GM10266 (cell line): ENCODE results near the gene BACH2.
A peak's percentile ranks its signal among the peaks of the same experiment; 100 is the strongest.

Experiments used
- DNase-seq: peaks from one replicate; pipeline ENCODE4 v3.0.0; 2012; ENCODE audit errors: extremely low spot score
- TF ChIP-seq, protein P1 (sequence below): IDR thresholded peaks from 2 replicates; pipeline ENCODE4 v1.5.1; 2012; ENCODE audit warnings: mild to moderate bottlenecking, low read depth; ENCODE audit not compliant: control insufficient read depth, insufficient read depth; ENCODE audit errors: missing control alignments

Gene BACH2

DNA sequence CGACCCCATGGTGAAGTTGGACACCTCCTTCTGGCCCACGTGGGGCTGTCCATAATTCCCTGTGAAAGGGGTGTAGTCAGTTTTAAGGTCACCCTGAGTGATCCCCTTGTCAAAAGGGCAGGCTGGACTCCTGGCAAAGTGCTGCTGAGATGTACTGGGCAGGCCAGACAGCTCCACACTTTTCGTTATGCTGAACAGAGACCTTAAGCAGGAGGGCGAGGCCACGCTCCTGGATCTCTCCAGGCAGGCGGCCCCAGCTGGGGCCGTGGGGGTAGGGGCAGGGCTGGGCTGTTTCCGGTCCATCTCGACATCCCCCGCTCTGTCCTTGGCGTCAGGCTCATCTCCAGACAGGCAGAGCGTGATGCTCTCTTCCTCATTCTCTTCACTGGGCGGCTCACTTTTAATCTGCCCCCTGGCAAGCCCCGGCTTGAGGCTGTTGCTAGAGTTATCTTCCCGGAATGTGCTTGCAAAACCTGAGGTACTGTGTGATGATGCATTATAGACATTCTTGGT is 345.7 kb downstream of the BACH2 start:
- TF ChIP-seq, protein P1, sequence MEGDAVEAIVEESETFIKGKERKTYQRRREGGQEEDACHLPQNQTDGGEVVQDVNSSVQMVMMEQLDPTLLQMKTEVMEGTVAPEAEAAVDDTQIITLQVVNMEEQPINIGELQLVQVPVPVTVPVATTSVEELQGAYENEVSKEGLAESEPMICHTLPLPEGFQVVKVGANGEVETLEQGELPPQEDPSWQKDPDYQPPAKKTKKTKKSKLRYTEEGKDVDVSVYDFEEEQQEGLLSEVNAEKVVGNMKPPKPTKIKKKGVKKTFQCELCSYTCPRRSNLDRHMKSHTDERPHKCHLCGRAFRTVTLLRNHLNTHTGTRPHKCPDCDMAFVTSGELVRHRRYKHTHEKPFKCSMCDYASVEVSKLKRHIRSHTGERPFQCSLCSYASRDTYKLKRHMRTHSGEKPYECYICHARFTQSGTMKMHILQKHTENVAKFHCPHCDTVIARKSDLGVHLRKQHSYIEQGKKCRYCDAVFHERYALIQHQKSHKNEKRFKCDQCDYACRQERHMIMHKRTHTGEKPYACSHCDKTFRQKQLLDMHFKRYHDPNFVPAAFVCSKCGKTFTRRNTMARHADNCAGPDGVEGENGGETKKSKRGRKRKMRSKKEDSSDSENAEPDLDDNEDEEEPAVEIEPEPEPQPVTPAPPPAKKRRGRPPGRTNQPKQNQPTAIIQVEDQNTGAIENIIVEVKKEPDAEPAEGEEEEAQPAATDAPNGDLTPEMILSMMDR: no peak
- DNase-seq: no peak

DNA sequence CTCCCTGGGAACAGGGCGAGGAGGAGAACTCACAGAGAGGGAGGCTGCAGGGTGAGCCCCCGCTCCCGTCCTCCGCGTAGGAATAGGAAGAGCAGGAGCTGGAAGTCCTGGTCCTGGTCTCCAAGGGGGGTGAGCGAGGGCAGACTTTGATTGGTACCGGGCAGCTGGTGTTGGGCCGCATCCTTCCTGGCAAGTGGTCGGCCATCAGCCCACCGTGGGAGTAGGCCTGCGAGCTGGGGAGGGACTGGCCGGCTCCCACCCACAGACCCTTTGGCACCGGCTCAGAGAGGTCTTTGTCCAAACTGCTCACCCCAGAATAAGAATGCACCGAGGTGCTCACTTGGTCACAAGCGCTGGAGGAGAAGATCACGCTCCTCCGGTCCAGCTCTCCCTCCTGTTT is 346.2 kb downstream of the BACH2 start:
- DNase-seq: no peak
- TF ChIP-seq, protein P1: no peak

DNA sequence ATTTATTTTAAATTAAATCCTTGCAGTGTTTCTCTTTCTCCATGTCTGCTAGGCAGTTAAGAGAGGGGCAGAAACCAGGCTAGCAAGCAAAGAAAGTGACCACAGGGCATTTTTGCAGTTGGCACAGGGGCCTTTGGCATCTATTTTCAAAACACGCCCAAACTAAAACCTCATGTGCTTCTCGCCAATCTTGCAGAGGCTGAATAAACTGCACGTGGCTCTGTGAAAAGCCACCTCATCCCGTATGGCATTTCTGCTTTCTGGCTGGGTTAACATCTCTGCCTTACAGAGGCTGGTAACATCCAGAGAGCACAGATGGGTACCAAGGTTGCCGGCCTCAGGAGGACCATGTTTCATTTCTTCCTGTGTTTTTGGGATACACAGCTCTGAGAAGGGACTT is 347.8 kb downstream of the BACH2 start:
- DNase-seq: no peak
- TF ChIP-seq, protein P1: no peak

DNA sequence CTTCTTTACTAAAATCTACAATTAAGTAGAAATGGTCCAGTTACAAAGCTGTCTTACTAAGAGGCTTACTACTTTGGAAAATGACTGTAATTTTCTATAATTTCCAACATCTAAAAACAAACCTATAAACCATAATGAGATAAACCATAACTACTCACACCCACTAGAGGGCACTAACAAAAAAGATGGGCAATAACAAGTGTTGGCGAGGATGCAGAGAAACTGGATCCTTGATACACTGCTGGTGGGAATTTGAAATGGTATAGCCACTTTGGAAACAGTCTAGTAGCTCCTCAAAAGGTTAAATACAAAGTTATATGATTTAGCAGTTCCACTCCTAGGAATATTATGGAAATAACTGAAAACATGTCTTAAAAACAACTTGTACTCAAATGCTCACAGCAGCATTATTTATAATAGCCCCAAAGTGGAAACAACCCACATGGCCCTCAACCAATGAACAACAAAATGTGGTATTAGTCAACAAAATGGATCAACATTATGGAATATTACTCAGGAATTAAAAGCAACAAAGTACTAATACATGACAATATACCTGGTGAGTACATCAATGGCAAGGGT is 351.7 kb downstream of the BACH2 start:
- TF ChIP-seq, protein P1: peak; percentile 38

DNA sequence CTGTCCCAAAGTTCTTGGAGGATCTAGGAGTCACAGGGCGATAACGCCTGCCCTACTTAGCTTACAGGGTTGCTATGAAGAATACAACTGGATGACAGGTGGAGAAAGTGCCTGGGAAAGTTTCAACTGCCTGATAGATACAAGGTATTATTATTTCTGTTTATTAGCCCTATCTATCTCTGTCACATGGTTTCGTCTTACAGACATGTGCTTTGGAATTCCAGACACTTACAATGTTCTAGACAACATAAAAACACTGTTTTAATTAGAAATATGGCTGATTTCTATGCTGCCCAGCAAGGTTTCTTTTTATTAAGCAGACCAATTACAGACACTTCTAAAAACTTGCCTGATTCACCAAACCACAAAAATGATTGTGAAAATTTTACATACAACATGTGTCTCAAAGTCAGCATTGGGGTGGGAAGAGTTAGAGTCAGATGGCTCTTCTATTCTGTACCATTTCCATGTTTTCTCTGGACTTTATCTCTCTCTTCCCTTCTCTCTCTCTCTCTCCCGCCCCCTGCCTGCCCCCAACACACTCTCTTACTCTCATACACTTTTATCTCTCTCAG is 352.4 kb downstream of the BACH2 start:
- TF ChIP-seq, protein P1: no peak
- no peak for DNase-seq

More for the DNA sequence above, 351.7 kb downstream of the BACH2 start:
- no peak for DNase-seq

DNA sequence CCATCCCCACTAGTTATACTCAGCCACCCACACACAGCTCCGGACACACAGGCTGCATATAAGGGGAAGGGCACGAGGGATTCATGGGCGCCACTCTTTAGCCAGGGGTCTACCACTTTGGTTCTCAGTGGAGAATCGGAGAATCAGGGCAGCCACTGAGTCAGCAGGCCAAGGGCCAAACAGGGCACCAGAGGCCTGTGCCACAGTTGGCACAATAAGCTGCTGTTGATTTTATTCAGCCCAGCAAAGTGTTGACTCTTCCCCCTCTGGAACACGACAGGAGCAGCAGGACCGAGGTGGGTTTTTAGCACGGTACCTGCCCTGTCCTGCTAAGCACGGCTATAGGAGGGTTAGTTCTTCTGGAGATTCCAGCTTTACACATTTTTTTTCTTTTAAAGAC is 354.0 kb downstream of the BACH2 start:
- DNase-seq: no peak
- TF ChIP-seq, protein P1: no peak

DNA sequence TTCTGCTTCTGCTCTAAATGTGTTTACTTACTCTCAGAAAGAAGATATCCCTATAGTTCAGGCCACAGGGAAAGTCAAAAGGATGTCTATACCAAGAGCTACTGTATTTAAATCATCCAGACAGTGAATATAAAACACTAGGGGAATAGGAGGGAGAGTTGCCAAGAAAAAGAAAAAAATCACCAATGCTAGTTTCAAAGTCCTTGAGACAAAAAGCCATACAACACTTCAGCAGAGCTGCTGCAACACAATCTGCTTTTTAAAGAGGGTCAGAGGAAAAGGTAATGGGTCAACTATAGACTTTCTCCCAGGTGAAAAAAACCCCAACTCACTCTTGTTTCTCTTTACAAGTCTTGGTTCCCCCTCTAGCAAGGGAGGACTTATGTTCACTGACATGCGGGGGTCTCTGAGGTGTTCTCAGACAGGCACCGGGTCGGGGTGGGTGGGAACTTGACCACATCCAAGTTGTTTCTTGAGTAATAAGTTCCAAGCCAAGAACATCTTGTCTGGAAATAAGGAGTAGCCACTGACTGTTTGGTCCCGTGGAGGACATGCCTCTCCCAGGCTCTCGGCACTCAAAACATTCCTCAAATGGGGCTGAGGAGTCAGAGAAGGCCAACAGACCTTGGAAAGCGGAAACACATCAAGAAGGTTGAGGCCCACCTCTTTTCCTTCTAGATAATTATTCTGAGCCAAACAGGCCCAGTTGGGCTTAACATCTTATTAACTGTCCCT is 354.7 kb downstream of the BACH2 start:
- TF ChIP-seq, protein P1: no peak
- no peak for DNase-seq
